Measurements from ENCODE around the gene KIF3C.
"Not testable (repeated sequence)": the region's sequence is repeated elsewhere in the genome, so short reads cannot be mapped to it uniquely, and the experiment has no call there.

Gene KIF3C

GRCh38 chr2:25913696-25913973, 68.7 kb downstream of the KIF3C start:
- DNase-seq = not testable (repeated sequence)

- no peak for DNase-seq
These were observed 69.2 kb downstream of the KIF3C start for GRCh38 chr2:25912851-25913695.

GRCh38 chr2:25909574-25909973, 72.7 kb downstream of the KIF3C start:
- DNase-seq = not testable (repeated sequence)

GRCh38 chr2:25905126-25905525, 77.2 kb downstream of the KIF3C start:
- DNase-seq = no peak

- DNase-seq = no peak
These were observed 79.0 kb downstream of the KIF3C start for GRCh38 chr2:25903216-25903776.

- DNase-seq = no peak
These were observed 82.8 kb downstream of the KIF3C start for GRCh38 chr2:25899404-25899970.

GRCh38 chr2:25897506-25897905, 84.8 kb downstream of the KIF3C start:
- DNase-seq = no peak

GRCh38 chr2:25896308-25896707, 86.0 kb downstream of the KIF3C start:
- not testable (repeated sequence) for DNase-seq

GRCh38 chr2:25895610-25896009, 86.7 kb downstream of the KIF3C start:
- no peak for DNase-seq

- no peak for DNase-seq
These were observed 87.3 kb downstream of the KIF3C start for GRCh38 chr2:25895018-25895417.

GRCh38 chr2:25894135-25894830, 88.0 kb downstream of the KIF3C start:
- DNase-seq = no peak

- no peak for DNase-seq
These were observed 90.6 kb downstream of the KIF3C start for GRCh38 chr2:25891672-25892071.

GRCh38 chr2:25887624-25888242, 94.6 kb downstream of the KIF3C start:
- DNase-seq = no peak

GRCh38 chr2:25885933-25886332, 96.4 kb downstream of the KIF3C start:
- no peak for DNase-seq

GRCh38 chr2:25881764-25882163, 100.5 kb downstream of the KIF3C start:
- DNase-seq = no peak

GRCh38 chr2:25879133-25879730, 103.1 kb downstream of the KIF3C start:
- DNase-seq = no peak

- DNase-seq = peak; percentile 96
These were observed 103.8 kb downstream of the KIF3C start, which contains the start of gene ASXL2 for GRCh38 chr2:25878361-25879132. Gene ASXL2 (minus strand): TSS chr2:25878487. CDS start chr2:25878222, 265 bp downstream.

GRCh38 chr2:25877431-25878360, 104.6 kb downstream of the KIF3C start:
- peak; percentile 82 for DNase-seq

All from activated CD8-positive, alpha-beta memory T cell treated with anti-CD3 and anti-CD28 coated beads for 24 hours (primary cell).